Stimulated activated CD4-positive, alpha-beta T cell treated with anti-CD3 and anti-CD28 coated beads, Interleukin-15, amount 100 ng/mL, for 1 hour (primary cell): Measurements from ENCODE around the gene PRKG1.
"Not testable (repeated sequence)": the region's sequence is repeated elsewhere in the genome, so short reads cannot be mapped to it uniquely, and the experiment has no call there.

Source experiments
- DNase-seq, 2 donors: peaks; one replicate each; pipeline ENCODE4 v3.0.0-alpha.2; 2020; ENCODE audit warnings: low read depth in 1 of 2, low spot score in 1 of 2

Gene PRKG1

GRCh38 chr10:52185256-52185655 lies 1111.0 kb downstream of the PRKG1 start:
- no peak for DNase-seq

GRCh38 chr10:52187521-52188258 lies 1113.4 kb downstream of the PRKG1 start:
- no peak for DNase-seq

- no peak for DNase-seq
Measured at GRCh38 chr10:52191049-52191448, 1116.8 kb downstream of the PRKG1 start.

- no peak for DNase-seq
Measured at GRCh38 chr10:52194191-52194590, 1119.9 kb downstream of the PRKG1 start.

- no peak for DNase-seq
Measured at GRCh38 chr10:52194716-52195115, 1120.4 kb downstream of the PRKG1 start.

- DNase-seq, result no peak
Measured at GRCh38 chr10:52197098-52197497, 1122.8 kb downstream of the PRKG1 start.

GRCh38 chr10:52198540-52198939 lies 1124.3 kb downstream of the PRKG1 start:
- DNase-seq, result no peak

- not testable (repeated sequence) for DNase-seq
Measured at GRCh38 chr10:52204906-52205305, 1130.6 kb downstream of the PRKG1 start.

GRCh38 chr10:52208365-52208764 lies 1134.1 kb downstream of the PRKG1 start:
- no peak for DNase-seq

- no peak for DNase-seq
Measured at GRCh38 chr10:52210161-52210560, 1135.9 kb downstream of the PRKG1 start.

- no peak for DNase-seq
Measured at GRCh38 chr10:52212062-52212461, 1137.8 kb downstream of the PRKG1 start.

- no peak for DNase-seq
Measured at GRCh38 chr10:52212802-52213201, 1138.5 kb downstream of the PRKG1 start.

GRCh38 chr10:52213321-52213752 lies 1139.0 kb downstream of the PRKG1 start:
- DNase-seq, result no peak

- no peak for DNase-seq
Measured at GRCh38 chr10:52215745-52216361, 1141.6 kb downstream of the PRKG1 start.

- no peak for DNase-seq
Measured at GRCh38 chr10:52216852-52217251, 1142.6 kb downstream of the PRKG1 start.

GRCh38 chr10:52217531-52217930 lies 1143.2 kb downstream of the PRKG1 start:
- no peak for DNase-seq

GRCh38 chr10:52220947-52221346 lies 1146.7 kb downstream of the PRKG1 start:
- no peak for DNase-seq

GRCh38 chr10:52221923-52222322 lies 1147.6 kb downstream of the PRKG1 start:
- DNase-seq, result no peak

GRCh38 chr10:52226197-52226847 lies 1152.0 kb downstream of the PRKG1 start:
- no peak for DNase-seq

GRCh38 chr10:52228556-52228955 lies 1154.3 kb downstream of the PRKG1 start:
- DNase-seq, result no peak

GRCh38 chr10:52229291-52229931 lies 1155.1 kb downstream of the PRKG1 start:
- DNase-seq, result no peak
